Activated CD8-positive, alpha-beta memory T cell treated with anti-CD3 and anti-CD28 coated beads, Interleukin-2, amount 10 ng/mL, durations not matched to agents 7 days and 5 days (primary cell): ENCODE results near the gene EML1. TPM values are rescaled to one million over a fixed set of nuclear protein-coding genes. Genes with fewer than 3 reads are reported as not detected.

Experiments
- ATAC-seq: fragments of 150-1000 bp; cut with Tn5 transposase; one replicate; pipeline ENCODE4 v1.10.0; 2021; ENCODE audit warnings: moderate library complexity
- CTCF ChIA-PET: fragments of 350-600 bp; sonication (Branson Sonifier 250); formaldehyde crosslinking; loops from one replicate; lab custom pipeline; 2021; ENCODE audit warnings: antibody characterized with exemption; lab: Charles Lee
- DNase-seq: peaks from one replicate; pipeline ENCODE4 v3.0.0-alpha.2; 2020
- H3K27ac Mint-ChIP-seq: one replicate; pipeline ENCODE4 v1.8.0; 2021; ENCODE audit warnings: mild to moderate bottlenecking, mixed read lengths
- H3K27me3 Mint-ChIP-seq: one replicate; pipeline ENCODE4 v1.8.0; 2021; ENCODE audit warnings: mixed read lengths
- H3K36me3 Mint-ChIP-seq: one replicate; pipeline ENCODE4 v1.8.0; 2021; ENCODE audit warnings: mild to moderate bottlenecking, mixed read lengths
- H3K4me1 Mint-ChIP-seq: one replicate; pipeline ENCODE4 v1.8.0; 2021; ENCODE audit warnings: mixed read lengths
- H3K4me3 Mint-ChIP-seq: one replicate; pipeline ENCODE4 v1.8.0; 2021; ENCODE audit warnings: mild to moderate bottlenecking, moderate library complexity, mixed read lengths
- H3K9me3 Mint-ChIP-seq: one replicate; pipeline ENCODE4 v1.8.0; 2022; ENCODE audit warnings: low read depth, mixed read lengths
- total RNA-seq, 2 experiments: library from RNA; stranded (reverse); gene quantifications; one replicate each; pipeline ENCODE4 v1.2.3, GENCODE V29; 2021

The EML1 gene
- total RNA-seq, 2 experiments from 2014 or later = not detected

- ATAC-seq (no peak), DNase-seq (no peak)
- Mint-ChIP-seq H3K9me3 (no peaks in the 10 kb centered on the region), H3K27me3 (peaks cover 66% of the 10 kb centered on the region), H3K4me1 (peaks cover 2% of the 10 kb centered on the region), H3K27ac (no peak overlapping the region), H3K36me3 (no peaks in the 10 kb centered on the region), H3K4me3 (no peak overlapping the region)
- CTCF ChIA-PET = no interaction called here
These were observed 173.7 kb downstream of the EML1 start for GRCh38 chr14:99966912-99967311.

- no peak overlapping the region for H3K4me3 Mint-ChIP-seq
- peaks cover 59% of the 10 kb centered on the region for H3K27me3 Mint-ChIP-seq
- DNase-seq (no peak), ATAC-seq (no peak)
- H3K27ac Mint-ChIP-seq = no peak overlapping the region
- CTCF ChIA-PET = interaction anchor here (1.4 kb wide), 1 partner anchor 140 kb away, joined by 3 read pairs; no protein-coding TSS in a partner anchor
- no peaks in the 10 kb centered on the region for H3K9me3 Mint-ChIP-seq
- peaks cover 5% of the 10 kb centered on the region for H3K36me3 Mint-ChIP-seq
- H3K4me1 Mint-ChIP-seq = peaks cover 12% of the 10 kb centered on the region
These were observed 175.1 kb downstream of the EML1 start for GRCh38 chr14:99968191-99968920.

- H3K27ac Mint-ChIP-seq = no peak overlapping the region
- ATAC-seq (no peak), DNase-seq (no peak)
- peaks cover 15% of the 10 kb centered on the region for H3K4me1 Mint-ChIP-seq
- CTCF ChIA-PET = interaction anchor here (1.0 to 1.4 kb wide), 2 partner anchors 139 to 224 kb away, joined by 3 read pairs; no protein-coding TSS in a partner anchor
- H3K9me3 Mint-ChIP-seq = no peaks in the 10 kb centered on the region
- H3K4me3 Mint-ChIP-seq = no peak overlapping the region
- H3K36me3 Mint-ChIP-seq = peaks cover 6% of the 10 kb centered on the region
- H3K27me3 Mint-ChIP-seq = peaks cover 54% of the 10 kb centered on the region
These were observed 175.7 kb downstream of the EML1 start for GRCh38 chr14:99968941-99969340.

GRCh38 chr14:99969673-99970322, 176.6 kb downstream of the EML1 start:
- H3K4me3 Mint-ChIP-seq = peak overlapping the region; percentile 1
- DNase-seq = no peak
- no peak for ATAC-seq
- peaks cover 17% of the 10 kb centered on the region for H3K4me1 Mint-ChIP-seq
- no peak overlapping the region for H3K27ac Mint-ChIP-seq
- CTCF ChIA-PET = interaction anchor here (0.9 to 1.3 kb wide), 3 partner anchors 23 to 223 kb away, joined by 3 to 4 read pairs (median 3); no protein-coding TSS in a partner anchor
- H3K9me3 Mint-ChIP-seq = no peaks in the 10 kb centered on the region
- peaks cover 6% of the 10 kb centered on the region for H3K36me3 Mint-ChIP-seq
- peaks cover 48% of the 10 kb centered on the region for H3K27me3 Mint-ChIP-seq

- ATAC-seq (peak; percentile 82), DNase-seq (peak; percentile 84)
- CTCF ChIA-PET = interaction anchor here (0.7 to 5.1 kb wide), 7 partner anchors 11 to 682 kb away, joined by 3 to 33 read pairs (median 4); no protein-coding TSS in a partner anchor
- Mint-ChIP-seq H3K9me3 (no peaks in the 10 kb centered on the region), H3K4me1 (peaks cover 17% of the 10 kb centered on the region), H3K4me3 (peak overlapping the region; percentile 89), H3K36me3 (peaks cover 6% of the 10 kb centered on the region), H3K27me3 (peaks cover 36% of the 10 kb centered on the region), H3K27ac (no peak overlapping the region)
These were observed 178.1 kb downstream of the EML1 start for GRCh38 chr14:99971087-99971940.

DNA sequence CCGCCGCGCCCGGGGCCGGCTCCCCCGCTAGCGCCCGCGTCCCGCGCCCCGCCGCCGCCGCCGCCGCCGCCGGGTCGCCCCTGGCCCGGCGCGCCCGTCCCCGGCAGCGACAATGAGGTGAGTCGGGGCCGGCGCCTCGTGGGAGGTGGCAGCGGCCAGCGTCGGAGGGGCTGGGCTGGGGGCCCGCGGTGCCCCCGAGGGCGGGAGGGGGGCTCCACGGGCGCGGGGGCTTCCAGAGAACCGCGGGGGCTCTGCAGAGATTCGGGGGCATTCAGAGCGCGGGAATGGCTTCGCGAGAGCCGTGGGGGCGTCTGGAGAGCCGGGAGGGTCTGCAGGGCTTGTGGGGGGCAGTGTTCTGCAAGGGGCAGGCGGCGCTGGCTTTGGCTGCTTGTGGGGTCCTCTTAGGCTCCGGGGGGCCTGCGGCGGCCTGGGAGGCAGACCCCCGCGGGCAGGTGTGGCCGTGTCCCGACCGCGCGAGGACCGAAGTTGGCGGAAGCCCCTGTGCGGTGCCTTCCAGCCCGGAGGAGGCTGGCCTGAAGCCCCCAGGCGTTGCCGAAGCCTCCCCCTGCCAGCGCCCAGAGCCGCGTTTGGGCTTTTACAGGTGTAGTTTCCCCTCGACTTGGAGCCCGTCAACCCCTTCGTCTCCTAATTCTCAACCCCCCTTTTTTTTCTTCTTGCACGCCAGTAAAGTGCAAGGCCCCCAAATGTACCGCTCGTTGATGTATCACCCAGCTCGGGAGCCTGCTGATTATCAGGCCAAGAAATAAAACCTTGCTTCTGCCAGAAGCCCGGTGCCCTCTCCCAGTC, 178.9 kb downstream of the EML1 start:
- ATAC-seq = peak; percentile 43
- Mint-ChIP-seq H3K9me3 (no peaks in the 10 kb centered on the region), H3K27ac (peak overlapping the region; percentile 79), H3K4me1 (peaks cover 17% of the 10 kb centered on the region), H3K36me3 (peaks cover 6% of the 10 kb centered on the region), H3K27me3 (peaks cover 35% of the 10 kb centered on the region), H3K4me3 (peak overlapping the region; percentile 89)
- CTCF ChIA-PET = interaction anchor here (1.4 to 5.1 kb wide), 3 partner anchors 10 to 221 kb away, joined by 6 to 33 read pairs (median 14); no protein-coding TSS in a partner anchor
- peak; percentile 53 for DNase-seq

GRCh38 chr14:99972748-99973466, 179.7 kb downstream of the EML1 start:
- DNase-seq (no peak), ATAC-seq (no peak)
- H3K27ac Mint-ChIP-seq = peak overlapping the region; percentile 79
- H3K4me3 Mint-ChIP-seq = peak overlapping the region; percentile 89
- H3K27me3 Mint-ChIP-seq = peaks cover 31% of the 10 kb centered on the region
- CTCF ChIA-PET = interaction anchor here (1.4 to 5.1 kb wide), 4 partner anchors 10 to 249 kb away, joined by 4 to 33 read pairs (median 4); no protein-coding TSS in a partner anchor
- H3K4me1 Mint-ChIP-seq = peaks cover 17% of the 10 kb centered on the region
- H3K36me3 Mint-ChIP-seq = peaks cover 6% of the 10 kb centered on the region
- H3K9me3 Mint-ChIP-seq = no peaks in the 10 kb centered on the region

GRCh38 chr14:99975190-99975589, 182.0 kb downstream of the EML1 start:
- H3K4me3 Mint-ChIP-seq = no peak overlapping the region
- peaks cover 11% of the 10 kb centered on the region for H3K27me3 Mint-ChIP-seq
- peaks cover 15% of the 10 kb centered on the region for H3K4me1 Mint-ChIP-seq
- no peaks in the 10 kb centered on the region for H3K9me3 Mint-ChIP-seq
- peaks cover 6% of the 10 kb centered on the region for H3K36me3 Mint-ChIP-seq
- CTCF ChIA-PET = interaction anchor here (1.2 to 5.1 kb wide), 4 partner anchors 7 to 218 kb away, joined by 3 to 33 read pairs (median 6); no protein-coding TSS in a partner anchor
- DNase-seq (no peak), ATAC-seq (no peak)
- no peak overlapping the region for H3K27ac Mint-ChIP-seq

DNA sequence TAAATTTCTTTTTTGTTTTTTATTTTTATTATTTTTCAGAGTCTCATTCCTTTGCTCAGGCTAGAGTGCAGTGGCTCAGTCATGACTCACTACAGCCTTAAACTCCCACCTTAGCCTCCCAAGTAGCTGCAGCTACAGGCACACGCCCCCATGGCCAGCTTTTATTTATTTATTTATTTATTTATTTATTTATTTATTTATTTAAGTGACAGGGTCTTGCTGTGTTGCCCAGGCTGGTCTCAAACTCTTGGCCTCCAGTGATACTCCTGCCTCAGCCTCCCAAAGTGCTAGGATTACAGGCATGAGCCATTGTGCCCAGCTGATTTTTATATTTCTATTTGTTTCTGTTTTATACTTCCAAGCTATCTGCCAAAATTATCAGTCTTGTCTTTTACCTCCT, 182.8 kb downstream of the EML1 start:
- peaks cover 15% of the 10 kb centered on the region for H3K4me1 Mint-ChIP-seq
- ATAC-seq (no peak), DNase-seq (no peak)
- H3K9me3 Mint-ChIP-seq = no peaks in the 10 kb centered on the region
- no peak overlapping the region for H3K4me3 Mint-ChIP-seq
- peaks cover 6% of the 10 kb centered on the region for H3K36me3 Mint-ChIP-seq
- CTCF ChIA-PET = interaction anchor here (0.9 to 2.7 kb wide), 6 partner anchors 29 to 217 kb away, joined by 3 to 9 read pairs (median 4); no protein-coding TSS in a partner anchor
- no peak overlapping the region for H3K27ac Mint-ChIP-seq
- H3K27me3 Mint-ChIP-seq = peaks cover 4% of the 10 kb centered on the region

DNA sequence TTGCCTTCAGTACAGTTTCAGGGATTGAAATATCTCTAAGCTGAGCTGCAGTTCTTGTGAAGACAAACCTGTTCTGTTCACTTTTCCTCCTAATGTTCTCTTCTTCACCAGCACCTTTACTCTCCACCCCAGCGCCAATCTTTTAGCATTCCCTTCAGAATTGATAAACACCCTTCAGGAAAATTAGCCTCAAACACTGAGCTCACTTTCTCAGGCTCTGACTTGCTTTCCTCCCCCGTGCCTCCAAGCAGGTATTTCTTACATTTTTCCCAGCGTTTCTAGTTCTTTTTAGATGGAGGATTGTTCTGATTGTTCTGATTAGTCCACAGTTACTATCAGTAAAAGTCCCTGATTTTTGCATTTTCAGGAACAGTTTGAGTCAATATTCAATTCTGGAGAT, 183.5 kb downstream of the EML1 start:
- Mint-ChIP-seq H3K36me3 (peaks cover 6% of the 10 kb centered on the region), H3K4me1 (peaks cover 15% of the 10 kb centered on the region), H3K9me3 (no peaks in the 10 kb centered on the region), H3K4me3 (no peak overlapping the region), H3K27me3 (peaks cover 4% of the 10 kb centered on the region), H3K27ac (no peak overlapping the region)
- CTCF ChIA-PET = interaction anchor here (0.9 to 1.6 kb wide), 5 partner anchors 29 to 216 kb away, joined by 3 to 4 read pairs (median 3); no protein-coding TSS in a partner anchor
- ATAC-seq = no peak
- DNase-seq = no peak

- peaks cover 18% of the 10 kb centered on the region for H3K4me1 Mint-ChIP-seq
- CTCF ChIA-PET = interaction anchor here (4.0 to 5.2 kb wide), 3 partner anchors 7 to 213 kb away, joined by 33 to 50 read pairs (median 43); no protein-coding TSS in a partner anchor
- H3K27me3 Mint-ChIP-seq = no peaks in the 10 kb centered on the region
- no peaks in the 10 kb centered on the region for H3K9me3 Mint-ChIP-seq
- no peak overlapping the region for H3K4me3 Mint-ChIP-seq
- H3K36me3 Mint-ChIP-seq = no peaks in the 10 kb centered on the region
- no peak overlapping the region for H3K27ac Mint-ChIP-seq
- no peak for ATAC-seq
- no peak for DNase-seq
These were observed 187.1 kb downstream of the EML1 start for GRCh38 chr14:99980299-99980698.
